ENCODE results near the gene WDFY3.

GRCh38 chr4:84866295-84866694, 100.2 kb downstream of the WDFY3 start:
- TF ChIP-seq CTCF (conservative IDR thresholded peaks at IDR 0.05) (no peak), ZFX (IDR thresholded peaks at IDR 0.05) (no peak)

All from C4-2B (cell line).